Measurements from ENCODE around the gene CCDC88B. TPM values are rescaled to one million over a fixed set of nuclear protein-coding genes. Genes with fewer than 3 reads are reported as not detected.

Gene CCDC88B
- total RNA-seq, 1 donor from 2014 or later, result 5.1 TPM

DNA sequence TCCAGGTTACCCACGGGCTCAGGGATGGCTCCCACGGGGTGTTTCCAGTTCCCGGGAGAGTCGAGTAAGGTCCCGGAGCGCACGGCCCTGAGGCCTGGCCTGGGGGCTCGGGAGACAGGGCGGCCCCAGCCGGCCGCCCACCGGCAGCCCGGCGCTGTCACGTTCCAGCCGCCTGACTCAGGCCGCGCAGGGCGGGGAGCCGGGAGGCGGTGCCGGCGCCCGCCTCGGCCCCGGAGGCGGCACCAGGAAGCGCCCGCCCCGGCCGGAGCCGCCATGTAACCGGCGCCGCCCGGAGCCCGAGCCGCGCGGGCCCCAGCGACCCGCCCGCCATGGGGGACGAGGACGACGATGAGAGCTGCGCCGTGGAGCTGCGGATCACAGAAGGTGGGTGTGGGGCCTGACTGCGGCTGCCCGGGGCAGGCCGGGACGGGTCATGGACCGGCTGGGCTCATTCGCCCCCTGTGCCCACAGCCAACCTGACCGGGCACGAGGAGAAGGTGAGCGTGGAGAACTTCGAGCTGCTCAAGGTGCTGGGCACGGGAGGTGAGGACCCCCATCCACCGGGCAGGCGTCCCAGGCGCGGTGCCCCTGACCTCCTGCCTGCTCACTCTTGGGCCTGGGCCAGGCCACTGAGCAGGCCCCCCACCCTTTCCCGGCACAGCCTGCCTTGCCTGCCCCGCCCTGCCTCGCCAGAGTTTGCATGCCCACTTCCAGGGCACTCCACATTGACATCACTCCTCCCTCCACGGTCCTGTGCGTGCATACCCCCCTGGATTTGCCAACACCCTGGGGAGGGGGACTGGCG lies 19.1 kb downstream of the CCDC88B start, which contains the start of gene RPS6KA4:
Gene RPS6KA4, plus strand, starts transcription at position 256 of the 805 bp plus-strand sequence. Its CDS starts 74 bp downstream, at position 330.
- H3K36me3 ChIP-seq, result peaks cover 30 to 36% of the 10 kb centered on the region in 2 donors
- H3K9me3 ChIP-seq, result no peaks in the 10 kb centered on the region
- H3K27ac ChIP-seq, result peak within 1 kb of the TSS; percentile 84 to 88
- peak within 1 kb of the TSS; percentile 75 to 95 for H3K4me3 ChIP-seq
- peaks cover 20 to 32% of the 10 kb centered on the region in 2 donors for H3K4me1 ChIP-seq
- H3K27me3 ChIP-seq, result no peaks in the 10 kb centered on the region
- intact Hi-C loops (cut with DNase I), result loop anchor here (2.0 to 5.0 kb wide), 3 partner anchors 54 to 293 kb away; partner anchors contain the start of gene ESRRA
- TF ChIP-seq CTCF (IDR thresholded peaks at IDR 0.05), result peak in 1 of 3 experiments; percentile 16
- peak in 1 of 2 donors; percentile 83 for DNase-seq (ENCODE audit: low spot score in 2 of 2)

DNA sequence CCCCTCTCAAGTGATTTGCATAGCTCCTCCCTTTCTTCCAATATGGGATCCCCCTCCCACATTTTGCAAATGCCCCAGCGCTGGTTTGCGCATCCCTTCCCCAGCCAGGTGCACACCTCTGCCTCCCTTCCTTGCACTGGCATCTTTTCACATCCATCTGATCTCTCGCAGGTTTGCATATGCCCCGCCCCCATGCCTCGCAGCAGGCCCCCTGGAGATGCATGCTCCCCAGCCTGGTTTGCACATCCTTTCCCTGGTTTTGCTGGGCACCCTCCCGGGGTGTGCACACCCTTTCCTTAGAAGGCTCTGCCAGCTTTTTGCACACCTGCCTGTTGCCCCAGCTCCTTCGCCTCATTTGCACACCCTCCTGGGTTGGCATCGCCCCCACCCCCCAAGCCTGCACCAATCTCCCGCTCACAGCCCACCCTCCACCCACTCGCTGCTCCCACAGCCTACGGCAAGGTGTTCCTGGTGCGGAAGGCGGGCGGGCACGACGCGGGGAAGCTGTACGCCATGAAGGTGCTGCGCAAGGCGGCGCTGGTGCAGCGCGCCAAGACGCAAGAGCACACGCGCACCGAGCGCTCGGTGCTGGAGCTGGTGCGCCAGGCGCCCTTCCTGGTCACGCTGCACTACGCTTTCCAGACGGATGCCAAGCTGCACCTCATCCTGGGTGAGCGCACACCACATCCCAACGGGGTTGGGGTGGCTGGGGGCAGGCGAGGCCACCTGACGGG lies 19.9 kb downstream of the CCDC88B start:
- H3K4me3 ChIP-seq, result peak overlapping the region; percentile 75 to 95
- H3K36me3 ChIP-seq, result peaks cover 30 to 41% of the 10 kb centered on the region in 2 donors
- no peak for TF ChIP-seq CTCF (IDR thresholded peaks at IDR 0.05)
- DNase-seq (ENCODE audit: low spot score in 2 of 2), result no peak
- no peaks in the 10 kb centered on the region for H3K9me3 ChIP-seq
- peaks cover 20 to 32% of the 10 kb centered on the region in 2 donors for H3K4me1 ChIP-seq
- no peaks in the 10 kb centered on the region for H3K27me3 ChIP-seq
- intact Hi-C loops (cut with DNase I), result loop anchor here (2.0 to 5.0 kb wide), 3 partner anchors 55 to 292 kb away; partner anchors contain the start of gene ESRRA
- H3K27ac ChIP-seq, result peak overlapping the region in 1 of 2 donors; percentile 84

- no peaks in the 10 kb centered on the region for H3K9me3 ChIP-seq
- H3K27me3 ChIP-seq, result no peaks in the 10 kb centered on the region
- no peak for DNase-seq (ENCODE audit: low spot score in 2 of 2)
- peaks cover 20 to 30% of the 10 kb centered on the region in 2 donors for H3K4me1 ChIP-seq
- TF ChIP-seq CTCF (IDR thresholded peaks at IDR 0.05), result no peak
- peaks cover 35 to 47% of the 10 kb centered on the region in 2 donors for H3K36me3 ChIP-seq
- intact Hi-C loops (cut with DNase I), result no loop called here
- peak overlapping the region; percentile 75 to 95 for H3K4me3 ChIP-seq
- peak overlapping the region in 1 of 2 donors; percentile 8 for H3K27ac ChIP-seq
Measured at GRCh38 chr11:64360448-64360921, 20.5 kb downstream of the CCDC88B start.

- no peak for DNase-seq (ENCODE audit: low spot score in 2 of 2)
- Histone ChIP-seq H3K4me1 (peaks cover 20 to 28% of the 10 kb centered on the region in 2 donors), H3K9me3 (no peaks in the 10 kb centered on the region), H3K27me3 (no peaks in the 10 kb centered on the region), H3K4me3 (no peak overlapping the region), H3K36me3 (peaks cover 47 to 59% of the 10 kb centered on the region in 2 donors), H3K27ac (no peak overlapping the region)
- no peak for TF ChIP-seq CTCF (IDR thresholded peaks at IDR 0.05)
- intact Hi-C loops (cut with DNase I), result no loop called here
Measured at GRCh38 chr11:64361659-64362058, 21.7 kb downstream of the CCDC88B start.

GRCh38 chr11:64362339-64362738 lies 22.3 kb downstream of the CCDC88B start:
- no peaks in the 10 kb centered on the region for H3K27me3 ChIP-seq
- peaks cover 20 to 28% of the 10 kb centered on the region in 2 donors for H3K4me1 ChIP-seq
- H3K27ac ChIP-seq, result no peak overlapping the region
- H3K4me3 ChIP-seq, result no peak overlapping the region
- H3K36me3 ChIP-seq, result peaks cover 53 to 66% of the 10 kb centered on the region in 2 donors
- no peak for DNase-seq (ENCODE audit: low spot score in 2 of 2)
- intact Hi-C loops (cut with DNase I), result no loop called here
- H3K9me3 ChIP-seq, result no peaks in the 10 kb centered on the region
- no peak for TF ChIP-seq CTCF (IDR thresholded peaks at IDR 0.05)

Measured in ascending aorta (tissue), 2 donors.